HG03095 (cell line): ENCODE data around the gene PICK1.

ENCODE experiments used
- ATAC-seq: cut with Tn5 transposase; IDR thresholded peaks from one replicate; pipeline ENCODE4 v1.9.1; 2021; ENCODE audit warnings: moderate library complexity; ENCODE audit not compliant: unreplicated experiment

The PICK1 gene

GRCh38 chr22:38046070-38046748, 11.0 kb upstream of the PICK1 start:
- no peak for ATAC-seq

- ATAC-seq, result no peak
These were observed 7.2 kb upstream of the PICK1 start for GRCh38 chr22:38049812-38050619.

- no peak for ATAC-seq
These were observed 6.5 kb upstream of the PICK1 start for GRCh38 chr22:38050720-38051119.

- ATAC-seq, result no peak
These were observed 5.9 kb upstream of the PICK1 start for GRCh38 chr22:38051261-38051660.

GRCh38 chr22:38051900-38052862, 5.0 kb upstream of the PICK1 start:
- ATAC-seq, result no peak

GRCh38 chr22:38062791-38063190, 5.6 kb downstream of the PICK1 start:
- ATAC-seq, result no peak

- ATAC-seq, result no peak
These were observed 8.3 kb downstream of the PICK1 start for GRCh38 chr22:38065539-38065938.

GRCh38 chr22:38066381-38067027, 9.3 kb downstream of the PICK1 start:
- no peak for ATAC-seq

GRCh38 chr22:38067028-38067415, 9.8 kb downstream of the PICK1 start:
- no peak for ATAC-seq

GRCh38 chr22:38067761-38068360, 10.7 kb downstream of the PICK1 start:
- ATAC-seq, result no peak

GRCh38 chr22:38068641-38069371, 11.6 kb downstream of the PICK1 start:
- ATAC-seq, result no peak

- no peak for ATAC-seq
These were observed 12.4 kb downstream of the PICK1 start for GRCh38 chr22:38069372-38070249.

- no peak for ATAC-seq
These were observed 13.2 kb downstream of the PICK1 start for GRCh38 chr22:38070250-38070921.

- ATAC-seq, result no peak
These were observed 14.5 kb downstream of the PICK1 start for GRCh38 chr22:38071421-38072321.

GRCh38 chr22:38072322-38073149, 15.3 kb downstream of the PICK1 start:
- no peak for ATAC-seq
